ENCODE measurements around the gene PKD2L1.

PKD2L1 gene

GRCh38 chr10:100357059-100357858, 27.2 kb upstream of the PKD2L1 start:
- no peak for DNase-seq (ENCODE audit: insufficient read length, low spot score)
- no peak for TF ChIP-seq POLR2A (IDR thresholded peaks at IDR 0.05; ENCODE audit: low read depth, low read length)
- TF ChIP-seq POU2F2 (IDR thresholded peaks at IDR 0.05; ENCODE audit: low read depth, low read length), result no peak
- TF ChIP-seq PAX5 (IDR thresholded peaks at IDR 0.05; ENCODE audit: insufficient read depth, low read length, severe bottlenecking), result no peak
- TF ChIP-seq TAF1 (IDR thresholded peaks at IDR 0.05; ENCODE audit: low read depth, low read length), result no peak
- FAIRE-seq, result no peak

DNA sequence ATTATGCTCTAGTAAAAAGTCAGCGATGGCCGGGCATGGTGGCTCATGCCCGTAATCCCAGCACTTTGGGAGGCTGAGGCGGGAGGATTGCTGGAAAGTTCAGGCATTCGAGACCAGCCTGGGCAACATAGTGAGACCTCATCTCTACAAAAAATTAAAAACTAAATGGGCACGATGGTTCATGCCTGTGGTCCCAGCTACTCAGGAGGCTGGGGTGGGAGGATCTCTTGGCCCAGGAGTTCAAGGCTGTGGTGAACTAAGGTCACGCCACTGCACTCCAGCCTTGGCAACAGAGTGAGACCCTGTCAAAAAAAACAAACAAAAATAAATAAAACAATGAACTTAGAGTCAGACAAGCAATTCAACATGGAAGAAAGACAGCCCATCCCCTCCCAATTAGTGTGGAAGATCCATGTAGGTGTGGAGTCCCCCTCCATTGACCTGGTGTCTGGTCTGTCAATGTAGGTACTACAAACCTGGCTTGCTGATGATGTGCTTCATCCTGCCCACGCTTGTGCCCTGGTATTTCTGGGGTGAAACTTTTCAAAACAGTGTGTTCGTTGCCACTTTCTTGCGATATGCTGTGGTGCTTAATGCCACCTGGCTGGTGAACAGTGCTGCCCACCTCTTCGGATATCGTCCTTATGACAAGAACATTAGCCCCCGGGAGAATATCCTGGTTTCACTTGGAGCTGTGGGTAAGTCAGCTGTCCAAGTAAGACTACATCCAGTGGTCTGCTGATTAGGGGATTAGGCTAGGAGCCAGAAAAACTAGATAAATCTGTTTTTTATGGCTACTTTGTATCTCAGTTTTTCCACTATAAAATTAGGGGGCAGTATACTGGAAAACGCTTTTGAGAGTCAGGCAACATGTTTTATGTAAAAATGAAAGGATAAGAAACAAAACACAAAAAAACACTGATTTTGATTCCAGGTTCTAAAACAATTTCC, 26.3 kb upstream of the PKD2L1 start:
- DNase-seq (ENCODE audit: insufficient read length, low spot score), result no peak
- TF ChIP-seq POU2F2 (IDR thresholded peaks at IDR 0.05; ENCODE audit: low read depth, low read length) (no peak), TAF1 (IDR thresholded peaks at IDR 0.05; ENCODE audit: low read depth, low read length) (no peak), POLR2AphosphoS5 (IDR thresholded peaks at IDR 0.05; ENCODE audit: low read depth, low read length) (no peak), POLR2A (IDR thresholded peaks at IDR 0.05; ENCODE audit: low read depth, low read length) (no peak)
- FAIRE-seq, result no peak

DNA sequence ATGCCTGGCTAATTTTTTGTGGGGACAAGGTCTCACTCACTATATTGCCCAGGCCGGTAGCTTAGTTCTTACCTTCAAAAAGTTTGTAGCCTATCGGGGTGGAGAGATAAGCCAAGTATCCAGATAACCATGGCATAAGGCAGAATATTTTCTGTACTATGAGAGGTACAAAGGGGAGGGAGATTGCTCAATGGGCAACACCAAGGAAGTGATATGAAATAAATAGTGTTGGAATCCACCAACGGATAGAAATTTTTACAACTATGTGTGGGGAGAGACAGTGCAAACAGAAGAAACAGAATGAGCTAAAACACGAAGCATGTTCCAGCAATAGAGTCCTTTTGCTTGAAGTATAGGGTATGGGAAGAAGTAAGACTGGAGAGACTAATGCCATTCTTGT, 25.1 kb upstream of the PKD2L1 start:
- TF ChIP-seq POLR2A (IDR thresholded peaks at IDR 0.05; ENCODE audit: low read depth, low read length) (no peak), POU2F2 (IDR thresholded peaks at IDR 0.05; ENCODE audit: low read depth, low read length) (no peak), SPI1 (IDR thresholded peaks at IDR 0.05; ENCODE audit: low read depth, low read length) (no peak), TAF1 (IDR thresholded peaks at IDR 0.05; ENCODE audit: low read depth, low read length) (no peak), PAX5 (IDR thresholded peaks at IDR 0.05; ENCODE audit: insufficient read depth, low read length, severe bottlenecking) (no peak), POLR2AphosphoS5 (IDR thresholded peaks at IDR 0.05; ENCODE audit: low read depth, low read length) (no peak)
- DNase-seq (ENCODE audit: insufficient read length, low spot score) (no peak), FAIRE-seq (no peak)

- FAIRE-seq (no peak), DNase-seq (ENCODE audit: insufficient read length, low spot score) (no peak)
- TF ChIP-seq POU2F2 (IDR thresholded peaks at IDR 0.05; ENCODE audit: low read depth, low read length) (no peak), POLR2A (IDR thresholded peaks at IDR 0.05; ENCODE audit: low read depth, low read length) (no peak), TAF1 (IDR thresholded peaks at IDR 0.05; ENCODE audit: low read depth, low read length) (no peak), PAX5 (IDR thresholded peaks at IDR 0.05; ENCODE audit: insufficient read depth, low read length, severe bottlenecking) (no peak), SPI1 (IDR thresholded peaks at IDR 0.05; ENCODE audit: low read depth, low read length) (no peak), POLR2AphosphoS5 (IDR thresholded peaks at IDR 0.05; ENCODE audit: low read depth, low read length) (no peak)
Observed at GRCh38 chr10:100353770-100354485, 23.9 kb upstream of the PKD2L1 start.

DNA sequence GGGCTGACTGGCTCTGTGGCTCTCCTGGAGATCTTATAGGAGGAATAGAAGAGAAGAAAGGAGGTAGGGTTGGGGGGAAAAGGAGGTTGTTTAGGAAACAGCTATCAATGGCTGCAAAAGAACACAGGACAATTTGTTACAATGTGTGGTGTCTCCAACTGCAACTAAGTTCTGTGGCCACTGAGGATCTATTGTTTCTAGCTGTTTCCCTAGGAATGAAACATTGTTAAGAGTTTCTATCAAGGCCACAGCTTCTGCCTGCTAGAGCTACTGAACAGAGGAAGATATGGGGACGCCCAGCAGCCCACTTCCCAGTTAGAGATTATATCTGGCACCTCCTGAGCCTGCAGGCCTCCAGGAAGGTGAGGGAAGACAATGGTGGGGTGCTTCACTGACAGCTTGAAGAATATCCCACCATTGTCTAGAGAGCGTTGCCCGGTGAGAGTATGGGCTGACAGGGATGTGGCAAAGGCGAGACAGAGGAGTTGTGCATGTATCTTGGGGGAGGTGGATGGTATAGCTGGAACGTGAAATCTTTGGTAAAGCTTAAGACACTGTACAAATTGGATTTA, 21.0 kb upstream of the PKD2L1 start:
- no peak for FAIRE-seq
- no peak for TF ChIP-seq POLR2A (IDR thresholded peaks at IDR 0.05; ENCODE audit: low read depth, low read length)
- no peak for TF ChIP-seq PAX5 (IDR thresholded peaks at IDR 0.05; ENCODE audit: insufficient read depth, low read length, severe bottlenecking)
- no peak for DNase-seq (ENCODE audit: insufficient read length, low spot score)

- TF ChIP-seq POU2F2 (IDR thresholded peaks at IDR 0.05; ENCODE audit: low read depth, low read length), result no peak
- TF ChIP-seq PAX5 (IDR thresholded peaks at IDR 0.05; ENCODE audit: insufficient read depth, low read length, severe bottlenecking), result no peak
- TF ChIP-seq TAF1 (IDR thresholded peaks at IDR 0.05; ENCODE audit: low read depth, low read length), result no peak
- TF ChIP-seq SPI1 (IDR thresholded peaks at IDR 0.05; ENCODE audit: low read depth, low read length), result no peak
- TF ChIP-seq POLR2AphosphoS5 (IDR thresholded peaks at IDR 0.05; ENCODE audit: low read depth, low read length), result no peak
- no peak for TF ChIP-seq POLR2A (IDR thresholded peaks at IDR 0.05; ENCODE audit: low read depth, low read length)
- no peak for FAIRE-seq
- no peak for DNase-seq (ENCODE audit: insufficient read length, low spot score)
Observed at GRCh38 chr10:100349672-100350071, 19.6 kb upstream of the PKD2L1 start.

DNA sequence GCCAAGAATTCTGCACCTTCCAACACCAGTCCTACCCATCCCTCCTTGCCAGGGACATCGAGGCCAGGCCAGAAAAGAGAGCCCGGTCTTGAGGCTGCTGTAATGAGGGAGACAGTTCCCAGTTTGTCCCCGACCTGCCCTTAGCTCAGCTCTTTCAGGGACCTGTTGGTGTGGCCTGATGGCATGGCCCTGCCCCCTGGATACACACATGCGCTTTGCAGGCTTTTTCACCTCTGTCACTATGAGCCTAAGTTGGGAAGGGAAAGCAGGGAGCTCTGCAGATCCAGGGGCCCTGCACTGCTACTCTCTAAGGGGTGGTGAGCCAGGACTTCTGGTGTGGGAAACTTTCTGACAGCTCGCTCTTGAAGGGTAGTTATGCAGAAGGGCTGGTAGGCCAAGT, 19.1 kb upstream of the PKD2L1 start:
- FAIRE-seq, result no peak
- DNase-seq (ENCODE audit: insufficient read length, low spot score), result no peak
- TF ChIP-seq POU2F2 (IDR thresholded peaks at IDR 0.05; ENCODE audit: low read depth, low read length), result no peak

DNA sequence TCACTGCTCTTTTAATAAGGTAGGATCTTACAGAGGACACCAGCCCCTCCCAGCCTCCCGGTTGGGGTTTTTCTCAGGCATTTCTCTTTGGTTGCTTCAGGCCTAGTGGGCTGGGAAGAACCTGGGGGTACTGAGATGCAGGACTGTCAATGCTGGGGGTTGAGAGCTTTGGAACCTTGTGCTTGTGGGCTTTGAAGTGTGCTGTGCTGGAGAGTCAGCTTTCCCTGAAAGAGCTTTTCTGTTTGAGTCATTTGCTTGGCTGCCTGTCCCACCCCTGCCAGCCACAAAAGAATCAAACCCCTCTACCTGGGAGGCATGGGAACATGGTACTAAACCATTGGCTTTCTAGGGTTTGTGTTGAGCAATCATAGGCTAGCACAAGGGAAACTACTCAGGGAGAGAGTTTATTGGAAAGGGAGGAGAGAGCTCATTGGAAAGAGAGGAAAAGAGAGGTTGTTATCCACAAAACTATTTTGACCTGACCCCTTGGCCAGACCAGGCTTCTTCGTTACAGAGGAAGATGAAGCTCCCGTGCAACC, 18.4 kb upstream of the PKD2L1 start:
- DNase-seq (ENCODE audit: insufficient read length, low spot score) (no peak), FAIRE-seq (no peak)
- TF ChIP-seq POU2F2 (IDR thresholded peaks at IDR 0.05; ENCODE audit: low read depth, low read length) (no peak), POLR2AphosphoS5 (IDR thresholded peaks at IDR 0.05; ENCODE audit: low read depth, low read length) (no peak), TAF1 (IDR thresholded peaks at IDR 0.05; ENCODE audit: low read depth, low read length) (no peak), PAX5 (IDR thresholded peaks at IDR 0.05; ENCODE audit: insufficient read depth, low read length, severe bottlenecking) (no peak), SPI1 (IDR thresholded peaks at IDR 0.05; ENCODE audit: low read depth, low read length) (no peak), POLR2A (IDR thresholded peaks at IDR 0.05; ENCODE audit: low read depth, low read length) (no peak)

DNA sequence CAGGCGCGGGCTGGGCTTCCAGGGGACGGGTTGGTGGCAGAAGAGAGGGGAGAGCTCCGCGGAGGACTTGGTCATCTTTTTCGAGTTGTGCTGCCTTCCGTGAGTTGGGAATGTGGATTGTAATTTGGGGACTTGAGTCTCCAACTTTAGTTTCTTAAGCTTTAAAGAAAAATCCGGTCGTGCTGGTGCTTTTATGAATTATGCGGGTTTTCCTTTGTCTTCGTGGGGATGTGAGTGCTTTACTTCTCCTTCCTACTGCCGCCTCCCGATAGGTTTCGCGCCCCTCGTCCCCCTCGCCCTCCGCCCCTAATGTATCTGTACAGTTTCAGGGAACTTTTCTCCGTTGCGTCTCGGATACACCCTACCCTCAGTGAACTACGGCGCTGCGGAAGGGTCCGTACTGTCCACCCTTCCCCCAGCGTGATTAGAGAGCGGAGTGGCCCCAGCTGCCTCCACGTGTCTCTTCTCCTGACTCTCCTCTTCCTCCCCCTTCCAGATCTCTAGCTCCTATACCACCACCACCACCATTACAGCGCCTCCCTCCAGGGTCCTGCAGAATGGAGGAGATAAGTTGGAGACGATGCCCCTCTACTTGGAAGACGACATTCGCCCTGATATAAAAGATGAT, 17.7 kb upstream of the PKD2L1 start:
- FAIRE-seq (no peak), DNase-seq (ENCODE audit: insufficient read length, low spot score) (no peak)
- TF ChIP-seq POU2F2 (IDR thresholded peaks at IDR 0.05; ENCODE audit: low read depth, low read length), result no peak
- no peak for TF ChIP-seq SPI1 (IDR thresholded peaks at IDR 0.05; ENCODE audit: low read depth, low read length)
- no peak for TF ChIP-seq TAF1 (IDR thresholded peaks at IDR 0.05; ENCODE audit: low read depth, low read length)
- no peak for TF ChIP-seq PAX5 (IDR thresholded peaks at IDR 0.05; ENCODE audit: insufficient read depth, low read length, severe bottlenecking)
- TF ChIP-seq POLR2AphosphoS5 (IDR thresholded peaks at IDR 0.05; ENCODE audit: low read depth, low read length), result no peak
- no peak for TF ChIP-seq POLR2A (IDR thresholded peaks at IDR 0.05; ENCODE audit: low read depth, low read length)
